ENCODE results near the gene ARVCF. TPM values are rescaled to one million over a fixed set of nuclear protein-coding genes. Genes with fewer than 3 reads are reported as not detected.

Gene ARVCF
- total and polyA plus RNA-seq, 2 of the 8 experiments (the other 6 are each of a cell fraction or from before 2014, with no cell fraction given) = 31.0 to 43.2 TPM

DNA sequence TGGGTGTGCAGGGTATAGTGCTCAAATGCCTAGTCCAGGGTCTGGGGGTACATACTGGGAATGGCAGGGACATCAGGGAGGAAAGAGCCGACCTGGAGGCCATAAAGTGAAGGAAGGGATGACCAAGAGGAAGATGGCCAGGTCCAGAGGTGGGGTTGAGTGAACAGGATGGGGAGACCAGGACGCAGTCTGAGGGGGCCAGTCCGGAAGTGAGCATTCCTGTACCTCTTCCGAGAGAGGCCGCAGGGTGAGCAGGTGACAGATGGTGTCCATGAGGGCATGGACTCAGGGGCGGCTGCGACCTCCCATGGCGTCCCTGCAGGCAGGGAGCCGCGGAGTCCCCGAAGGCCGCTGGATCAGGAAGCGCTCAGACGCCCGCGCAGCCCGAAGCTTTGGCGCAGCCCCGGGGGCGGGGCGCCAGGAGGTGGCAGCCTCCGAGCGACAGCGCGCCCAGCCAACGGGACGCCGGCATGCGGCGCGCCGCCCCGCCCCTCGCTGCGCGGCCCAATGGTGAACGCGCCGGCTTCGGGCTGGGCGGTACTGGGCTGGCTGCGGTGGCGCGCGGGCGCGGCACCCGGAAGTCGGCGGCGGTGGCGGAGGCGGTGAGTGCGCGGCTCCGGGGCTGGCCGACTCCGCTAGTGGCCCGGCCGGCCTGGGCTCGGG, 4.0 kb upstream of the ARVCF start, which contains the start of gene TANGO2:
TANGO2 (plus strand) TSS at position 578 of the 663 bp plus-strand sequence. CDS start 15,689 bp downstream, outside the sequence.
- H2BK120ac ChIP-seq (replicated peaks; ENCODE audit: low read depth, low read length) = no peak within 1 kb of the TSS
- H2BK5ac ChIP-seq (ENCODE audit: low read depth, low read length) = no peak within 1 kb of the TSS
- no peak within 1 kb of the TSS for H2AFZ ChIP-seq (ENCODE audit: low read length)
- no peak within 1 kb of the TSS for H3K27ac ChIP-seq (ENCODE audit: low read depth, low read length)
- peak within 1 kb of the TSS in 3 of 4 experiments; percentile 35 to 48 (median 45); a peak in 5 of 7 replicates for H3K9ac ChIP-seq (replicated peaks in 1 of 4; ENCODE audit: extremely low read depth in 1 of 4, low read depth in 3 of 4, low read length in 3 of 4)
- ChIA-PET CTCF (ENCODE audit: partially characterized antibody) (interaction anchor here (1.0 to 8.6 kb wide), 7 partner anchors 7 to 67 kb away, joined by 3 to 54 read pairs (median 4); no protein-coding TSS in a partner anchor), POLR2A (ENCODE audit: partially characterized antibody) (interaction anchor here (0.6 to 1.6 kb wide), 7 partner anchors 11 to 133 kb away, joined by 3 read pairs; no protein-coding TSS in a partner anchor)
- no peak within 1 kb of the TSS for H2BK15ac ChIP-seq (ENCODE audit: low read length)
- H3K23me2 ChIP-seq (ENCODE audit: low read depth, low read length) = peaks cover 11% of the 10 kb centered on the region
- WGBS, 2 experiments (ENCODE audit: extremely low coverage in 1 of 2, insufficient coverage in 1 of 2, insufficient read length in 1 of 2, insufficient replicate concordance in 2 of 2, low coverage in 1 of 2, low lambda C conversion rate in 2 of 2, missing lambda C conversion rate in 1 of 2) = 3% methylated on average over 43 of the region's 61 CpGs; no CpG with 5 or more reads in 1 of the 2 experiments
- peak within 1 kb of the TSS; percentile 78 for H3K18ac ChIP-seq (ENCODE audit: extremely low read depth, low read length)
- peak within 1 kb of the TSS; percentile 90 for H3K56ac ChIP-seq (replicated peaks; ENCODE audit: insufficient read length, low read depth, low read length)
- no peak within 1 kb of the TSS for H2AK5ac ChIP-seq (ENCODE audit: low read depth, low read length)
- H3K36me3 ChIP-seq (ENCODE audit: control insufficient read depth in 2 of 4, insufficient read depth in 4 of 4, low read length in 3 of 4) = no peaks in the 10 kb centered on the region
- FAIRE-seq (no peak), DNase-seq (ENCODE audit: low read depth in 1 of 2, low spot score in 2 of 2) (peak; percentile 51 to 97)
- no peak within 1 kb of the TSS for H2BK20ac ChIP-seq (ENCODE audit: low read length)
- no peak within 1 kb of the TSS for H3K14ac ChIP-seq (ENCODE audit: insufficient read length)
- peak within 1 kb of the TSS; percentile 5 for H4K91ac ChIP-seq (replicated peaks; ENCODE audit: insufficient read length, low read length)
- peaks cover 4% of the 10 kb centered on the region; the same call in 1 of the 2 replicates for H3K79me1 ChIP-seq (ENCODE audit: low read depth, low read length)
- peak within 1 kb of the TSS; percentile 80 for H4K8ac ChIP-seq (ENCODE audit: extremely low read depth, insufficient read depth, low read length)
- H4K20me1 ChIP-seq (replicated peaks in 1 of 2; ENCODE audit: control insufficient read depth in 1 of 2, insufficient read depth in 2 of 2, low read length in 2 of 2) = peaks cover 7 to 25% of the 10 kb centered on the region in 2 experiments
- no peak within 1 kb of the TSS for H2BK12ac ChIP-seq (ENCODE audit: low read depth, low read length)
- H3K4me1 ChIP-seq (replicated peaks in 1 of 4; ENCODE audit: control insufficient read depth in 3 of 4, insufficient read depth in 4 of 4, low read length in 3 of 4) = peaks cover 0 to 18% (median 9%) of the 10 kb centered on the region in 4 experiments; a peak in 6 of 7 replicates
- no peak within 1 kb of the TSS for H3K4ac ChIP-seq (replicated peaks; ENCODE audit: insufficient read length, low read depth, low read length)
- H3K4me3 ChIP-seq (ENCODE audit: extremely low read depth in 1 of 4, insufficient read depth in 2 of 4, low read depth in 3 of 4, low read length in 4 of 4) = peak within 1 kb of the TSS; percentile 55 to 94 (median 68)
- no peaks in the 10 kb centered on the region for H3K9me3 ChIP-seq (ENCODE audit: insufficient read depth in 2 of 2, low read depth in 1 of 2, low read length in 1 of 2)
- H3K4me2 ChIP-seq (ENCODE audit: insufficient read depth in 1 of 2, low read depth in 2 of 2, low read length in 2 of 2) = peak within 1 kb of the TSS; percentile 76 to 98
- no peaks in the 10 kb centered on the region for H3K79me2 ChIP-seq (ENCODE audit: control insufficient read depth in 1 of 2, insufficient read depth in 2 of 2, low read length in 2 of 2)
- peak within 1 kb of the TSS; percentile 81 for H4K5ac ChIP-seq (ENCODE audit: insufficient read length, low read depth, low read length)
- H3K27me3 ChIP-seq (replicated peaks in 1 of 4; ENCODE audit: control insufficient read depth in 3 of 4, extremely low read depth in 1 of 4, insufficient read depth in 3 of 4, low read length in 3 of 4) = peaks cover 18 to 38% (median 30%) of the 10 kb centered on the region in 4 experiments
- no peak within 1 kb of the TSS for H3K23ac ChIP-seq (ENCODE audit: insufficient read length)
- TF ChIP-seq SP2 (IDR thresholded peaks at IDR 0.05; ENCODE audit: low read length) (peak; percentile 53), HDAC2 (IDR thresholded peaks at IDR 0.05; ENCODE audit: borderline replicate concordance in 1 of 2, low read depth in 2 of 2, low read length in 2 of 2) (no peak), POU5F1 (IDR thresholded peaks at IDR 0.05; ENCODE audit: low read depth, low read length) (no peak), CREB1 (IDR thresholded peaks at IDR 0.05) (no peak), SRF (IDR thresholded peaks at IDR 0.05; ENCODE audit: low read depth, low read length) (no peak), NRF1 (IDR thresholded peaks at IDR 0.05; ENCODE audit: low read depth, low read length) (peak; percentile 13; the same call in 1 of the 2 replicates), JUND (IDR thresholded peaks at IDR 0.05; ENCODE audit: low read length) (no peak), CEBPB (IDR thresholded peaks at IDR 0.05; ENCODE audit: low read depth, low read length) (no peak)
- TF ChIP-seq, protein P1, sequence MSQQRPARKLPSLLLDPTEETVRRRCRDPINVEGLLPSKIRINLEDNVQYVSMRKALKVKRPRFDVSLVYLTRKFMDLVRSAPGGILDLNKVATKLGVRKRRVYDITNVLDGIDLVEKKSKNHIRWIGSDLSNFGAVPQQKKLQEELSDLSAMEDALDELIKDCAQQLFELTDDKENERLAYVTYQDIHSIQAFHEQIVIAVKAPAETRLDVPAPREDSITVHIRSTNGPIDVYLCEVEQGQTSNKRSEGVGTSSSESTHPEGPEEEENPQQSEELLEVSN (IDR thresholded peaks at IDR 0.05) = no peak
- TF ChIP-seq, protein P2, sequence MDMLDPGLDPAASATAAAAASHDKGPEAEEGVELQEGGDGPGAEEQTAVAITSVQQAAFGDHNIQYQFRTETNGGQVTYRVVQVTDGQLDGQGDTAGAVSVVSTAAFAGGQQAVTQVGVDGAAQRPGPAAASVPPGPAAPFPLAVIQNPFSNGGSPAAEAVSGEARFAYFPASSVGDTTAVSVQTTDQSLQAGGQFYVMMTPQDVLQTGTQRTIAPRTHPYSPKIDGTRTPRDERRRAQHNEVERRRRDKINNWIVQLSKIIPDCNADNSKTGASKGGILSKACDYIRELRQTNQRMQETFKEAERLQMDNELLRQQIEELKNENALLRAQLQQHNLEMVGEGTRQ (IDR thresholded peaks at IDR 0.05; ENCODE audit: low read length) = no peak
